GM13977 (cell line): ENCODE measurements around the gene CHKB.
A peak's percentile ranks its signal among the peaks of the same experiment; 100 is the strongest.

Experiments
- DNase-seq: peaks from one replicate; pipeline ENCODE4 v3.0.0; 2012; ENCODE audit warnings: low spot score
- CTCF ChIP-seq: IDR thresholded peaks from 2 replicates; pipeline ENCODE4 v1.5.1; 2012; ENCODE audit warnings: mild to moderate bottlenecking, control low read depth; ENCODE audit not compliant: insufficient read depth; ENCODE audit errors: extremely low read depth, missing control alignments
- in situ Hi-C: fragments of 300-500 bp; cut with MboI; formaldehyde crosslinking; loops from one replicate; pipeline ENCODE4 v1.12.0; 2022; ENCODE audit warnings: low sequenced_read_pairs, low pct_unique_long_range_greater_than_20kb, mixed read lengths, inconsistent platforms; ENCODE audit not compliant: unreplicated experiment

Gene CHKB

GRCh38 chr22:50569041-50569459, 13.6 kb downstream of the CHKB start:
- no peak for DNase-seq
- no peak for TF ChIP-seq CTCF
- in situ Hi-C loops, result no loop called here

- DNase-seq, result no peak
- in situ Hi-C loops, result no loop called here
These were observed 14.0 kb downstream of the CHKB start for GRCh38 chr22:50568626-50569025.

GRCh38 chr22:50567721-50568252, 14.9 kb downstream of the CHKB start:
- DNase-seq, result no peak
- in situ Hi-C loops, result no loop called here
- no peak for TF ChIP-seq CTCF

More at GRCh38 chr22:50568626-50569025, 14.0 kb downstream of the CHKB start:
- no peak for TF ChIP-seq CTCF

- in situ Hi-C loops, result no loop called here
- no peak for DNase-seq
- TF ChIP-seq CTCF, result no peak
These were observed 18.4 kb downstream of the CHKB start for GRCh38 chr22:50564289-50564688.

- in situ Hi-C loops, result no loop called here
- no peak for DNase-seq
- TF ChIP-seq CTCF, result no peak
These were observed 19.1 kb downstream of the CHKB start for GRCh38 chr22:50563413-50564160.

- peak; percentile 96 for DNase-seq
- in situ Hi-C loops, result no loop called here
- TF ChIP-seq CTCF, result peak; percentile 90
These were observed 19.9 kb downstream of the CHKB start, which contains the start of gene SYCE3 for GRCh38 chr22:50562523-50563412. Gene SYCE3 (minus strand): TSS chr22:50562919. CDS start chr22:50556405, 6,514 bp downstream.
